ENCODE data around the gene USF3. TPM values are rescaled to one million over a fixed set of nuclear protein-coding genes. Genes with fewer than 3 reads are reported as not detected.
A peak's percentile ranks its signal among the peaks of the same experiment; 100 is the strongest.

USF3 gene
- total RNA-seq, 1 donor from 2014 or later = 11.3 TPM

DNA sequence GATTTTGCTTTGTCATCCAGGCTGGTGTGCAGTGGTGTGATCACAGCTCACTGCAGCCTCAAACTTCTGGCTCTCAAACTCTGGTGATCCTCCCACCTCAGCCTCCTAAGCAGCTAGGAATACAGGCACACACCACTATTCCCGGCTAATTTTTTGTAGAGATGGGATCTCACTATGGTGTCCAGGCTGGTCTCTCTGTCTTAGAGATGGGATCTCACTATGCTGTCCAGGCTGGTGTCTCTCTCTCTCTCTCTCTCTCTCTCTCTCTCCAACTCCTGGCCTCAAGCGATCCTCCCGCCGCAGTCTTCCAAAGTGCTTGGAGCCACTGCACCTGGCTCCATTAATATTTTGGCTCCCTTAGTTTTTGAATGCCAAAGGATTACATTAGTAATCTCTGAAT lies 17.7 kb downstream of the USF3 start:
- DNase-seq (ENCODE audit: low read depth) = no peak
- no peak overlapping the region for H3K4me3 ChIP-seq (ENCODE audit: low read depth, low read length)
- TF ChIP-seq, protein P1, sequence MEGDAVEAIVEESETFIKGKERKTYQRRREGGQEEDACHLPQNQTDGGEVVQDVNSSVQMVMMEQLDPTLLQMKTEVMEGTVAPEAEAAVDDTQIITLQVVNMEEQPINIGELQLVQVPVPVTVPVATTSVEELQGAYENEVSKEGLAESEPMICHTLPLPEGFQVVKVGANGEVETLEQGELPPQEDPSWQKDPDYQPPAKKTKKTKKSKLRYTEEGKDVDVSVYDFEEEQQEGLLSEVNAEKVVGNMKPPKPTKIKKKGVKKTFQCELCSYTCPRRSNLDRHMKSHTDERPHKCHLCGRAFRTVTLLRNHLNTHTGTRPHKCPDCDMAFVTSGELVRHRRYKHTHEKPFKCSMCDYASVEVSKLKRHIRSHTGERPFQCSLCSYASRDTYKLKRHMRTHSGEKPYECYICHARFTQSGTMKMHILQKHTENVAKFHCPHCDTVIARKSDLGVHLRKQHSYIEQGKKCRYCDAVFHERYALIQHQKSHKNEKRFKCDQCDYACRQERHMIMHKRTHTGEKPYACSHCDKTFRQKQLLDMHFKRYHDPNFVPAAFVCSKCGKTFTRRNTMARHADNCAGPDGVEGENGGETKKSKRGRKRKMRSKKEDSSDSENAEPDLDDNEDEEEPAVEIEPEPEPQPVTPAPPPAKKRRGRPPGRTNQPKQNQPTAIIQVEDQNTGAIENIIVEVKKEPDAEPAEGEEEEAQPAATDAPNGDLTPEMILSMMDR (IDR thresholded peaks at IDR 0.05; ENCODE audit: insufficient read depth, low read length, poor library complexity, severe bottlenecking) = no peak
- H3K36me3 ChIP-seq (ENCODE audit: control insufficient read depth, insufficient read depth, low read length) = no peaks in the 10 kb centered on the region
- no peaks in the 10 kb centered on the region for H3K27me3 ChIP-seq (ENCODE audit: control insufficient read depth, insufficient read depth, low read length)

DNA sequence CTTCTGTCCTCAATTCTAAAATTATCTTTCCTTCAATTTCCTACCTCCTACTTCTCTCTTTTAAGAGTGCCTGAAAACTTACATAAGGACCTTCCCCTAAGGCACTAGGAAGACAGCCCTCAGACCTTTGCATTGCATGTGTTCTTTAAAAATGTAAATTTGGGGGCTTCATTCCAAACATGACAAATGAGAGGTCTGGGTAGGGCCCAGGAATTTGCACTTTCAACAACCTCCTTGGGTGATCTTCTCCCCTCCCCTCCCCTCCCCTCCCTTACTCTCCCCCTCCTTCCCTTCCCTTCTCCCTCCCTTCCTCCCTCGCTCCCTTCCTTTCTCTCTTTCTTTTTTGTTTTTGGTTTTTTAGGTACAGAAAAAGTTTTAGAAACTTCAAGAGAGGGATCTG lies 18.7 kb downstream of the USF3 start:
- Histone ChIP-seq H3K27me3 (ENCODE audit: control insufficient read depth, insufficient read depth, low read length) (no peaks in the 10 kb centered on the region), H3K36me3 (ENCODE audit: control insufficient read depth, insufficient read depth, low read length) (no peaks in the 10 kb centered on the region), H3K4me3 (ENCODE audit: low read depth, low read length) (no peak overlapping the region)
- no peak for DNase-seq (ENCODE audit: low read depth)
- TF ChIP-seq, protein P1 (IDR thresholded peaks at IDR 0.05; ENCODE audit: insufficient read depth, low read length, poor library complexity, severe bottlenecking) = no peak

DNA sequence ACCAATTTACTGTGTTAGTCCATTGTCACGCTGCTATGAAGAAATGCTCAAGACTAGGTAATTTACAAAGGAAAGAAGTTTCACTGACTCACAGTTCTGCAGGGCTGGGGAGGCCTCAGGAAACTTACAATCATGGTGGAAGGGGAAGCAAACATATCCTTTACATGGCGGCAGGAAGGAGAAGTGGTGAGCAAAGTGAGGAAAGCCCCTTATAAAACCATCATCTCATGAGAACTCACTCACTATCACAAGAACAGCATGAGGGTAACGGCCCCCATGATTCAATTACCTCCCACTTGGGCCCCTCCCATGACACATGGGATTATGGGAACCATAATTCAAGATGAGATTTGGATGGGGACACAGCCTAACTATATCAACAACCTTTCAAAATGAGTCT lies 20.2 kb downstream of the USF3 start:
- Histone ChIP-seq H3K27me3 (ENCODE audit: control insufficient read depth, insufficient read depth, low read length) (no peaks in the 10 kb centered on the region), H3K36me3 (ENCODE audit: control insufficient read depth, insufficient read depth, low read length) (no peaks in the 10 kb centered on the region), H3K4me3 (ENCODE audit: low read depth, low read length) (no peak overlapping the region)
- TF ChIP-seq, protein P1 (IDR thresholded peaks at IDR 0.05; ENCODE audit: insufficient read depth, low read length, poor library complexity, severe bottlenecking) = no peak
- no peak for DNase-seq (ENCODE audit: low read depth)

DNA sequence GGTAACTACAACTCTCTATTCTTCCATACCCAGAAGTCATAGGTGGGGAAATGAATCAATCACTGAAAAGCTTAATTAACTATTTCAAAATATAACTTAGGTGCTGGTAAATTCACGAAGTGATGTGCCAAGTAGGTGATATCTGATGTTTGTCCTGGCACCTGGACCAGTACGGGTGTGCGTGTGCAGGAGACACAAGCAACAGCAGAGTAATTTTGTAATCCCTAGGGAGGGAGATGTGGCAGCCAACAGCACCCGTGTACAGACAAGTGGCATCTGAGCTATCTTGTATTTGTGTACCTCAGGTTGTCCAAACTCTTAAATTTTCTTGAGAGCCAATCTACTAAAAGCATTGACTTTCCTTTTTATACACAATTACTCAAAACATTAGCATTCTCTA lies 22.8 kb downstream of the USF3 start:
- TF ChIP-seq, protein P1 (IDR thresholded peaks at IDR 0.05; ENCODE audit: insufficient read depth, low read length, poor library complexity, severe bottlenecking) = no peak

DNA sequence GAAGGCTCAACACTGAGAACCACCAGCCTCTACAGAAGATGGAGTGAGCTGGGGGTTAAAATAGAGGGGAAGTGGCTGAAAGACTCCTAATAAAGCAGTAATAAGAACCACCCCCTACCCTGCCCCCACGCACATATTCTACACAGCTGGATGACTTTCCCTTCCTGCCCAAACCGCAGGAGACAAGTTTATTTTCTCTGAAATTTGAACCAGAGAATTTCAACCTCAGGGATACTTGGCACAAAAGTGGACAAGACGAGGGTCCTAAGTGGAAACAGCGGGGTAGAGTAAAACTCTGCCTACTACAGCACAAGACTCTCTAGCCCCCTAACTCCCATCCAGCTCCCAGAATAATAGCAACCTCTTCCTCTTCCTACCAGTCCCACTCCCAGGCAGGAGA lies 28.4 kb downstream of the USF3 start:
- Histone ChIP-seq H3K4me3 (ENCODE audit: low read depth, low read length) (no peak overlapping the region), H3K27me3 (ENCODE audit: control insufficient read depth, insufficient read depth, low read length) (no peaks in the 10 kb centered on the region), H3K36me3 (ENCODE audit: control insufficient read depth, insufficient read depth, low read length) (no peaks in the 10 kb centered on the region)
- TF ChIP-seq, protein P1 (IDR thresholded peaks at IDR 0.05; ENCODE audit: insufficient read depth, low read length, poor library complexity, severe bottlenecking) = no peak
- peak; percentile 16 for DNase-seq (ENCODE audit: low read depth)

More for the DNA sequence above, 22.8 kb downstream of the USF3 start:
- H3K36me3 ChIP-seq (ENCODE audit: control insufficient read depth, insufficient read depth, low read length) = no peaks in the 10 kb centered on the region
- DNase-seq (ENCODE audit: low read depth) = no peak
- no peak overlapping the region for H3K4me3 ChIP-seq (ENCODE audit: low read depth, low read length)
- H3K27me3 ChIP-seq (ENCODE audit: control insufficient read depth, insufficient read depth, low read length) = no peaks in the 10 kb centered on the region

DNA sequence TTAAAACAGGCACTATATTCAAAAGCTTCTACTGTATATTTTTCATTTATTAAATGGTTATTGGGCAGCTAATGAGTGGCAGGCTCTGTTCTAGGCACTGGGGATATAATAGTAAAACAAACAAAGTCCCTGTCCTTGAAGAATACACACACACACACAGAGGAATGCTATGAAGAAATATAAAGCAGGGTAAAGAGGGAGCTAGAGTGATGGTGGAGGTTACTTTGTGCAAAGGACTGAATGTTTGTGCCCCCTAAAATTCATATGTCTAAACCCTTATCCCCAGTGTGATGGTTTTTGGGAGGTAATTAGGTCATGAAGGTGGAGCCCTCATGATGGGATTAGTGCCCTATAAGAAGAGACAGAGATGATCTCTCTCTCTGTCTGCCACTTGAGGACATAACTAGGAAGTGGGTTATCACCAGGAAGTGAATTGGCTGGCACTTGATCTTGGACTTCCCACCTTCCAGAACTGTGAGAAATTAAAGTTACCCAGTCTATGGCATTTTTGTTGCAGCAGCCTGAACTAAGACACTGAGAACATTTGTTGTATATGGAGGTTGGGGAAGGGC lies 31.8 kb downstream of the USF3 start:
- DNase-seq (ENCODE audit: low read depth) = no peak
- Histone ChIP-seq H3K4me3 (ENCODE audit: low read depth, low read length) (no peak overlapping the region), H3K36me3 (ENCODE audit: control insufficient read depth, insufficient read depth, low read length) (no peaks in the 10 kb centered on the region), H3K27me3 (ENCODE audit: control insufficient read depth, insufficient read depth, low read length) (no peaks in the 10 kb centered on the region)
- TF ChIP-seq, protein P1 (IDR thresholded peaks at IDR 0.05; ENCODE audit: insufficient read depth, low read length, poor library complexity, severe bottlenecking) = no peak
